UCSD-AML1 (cell line): Measurements from ENCODE around the gene DAP.
"Not testable (repeated sequence)": the region's sequence is repeated elsewhere in the genome, so short reads cannot be mapped to it uniquely, and the experiment has no call there.

Source experiments
- DNase-seq: peaks from one replicate; lab custom pipeline; 2025; ENCODE audit not compliant: unreplicated experiment; lab: John Stamatoyannopoulos, UW

DAP gene

DNA sequence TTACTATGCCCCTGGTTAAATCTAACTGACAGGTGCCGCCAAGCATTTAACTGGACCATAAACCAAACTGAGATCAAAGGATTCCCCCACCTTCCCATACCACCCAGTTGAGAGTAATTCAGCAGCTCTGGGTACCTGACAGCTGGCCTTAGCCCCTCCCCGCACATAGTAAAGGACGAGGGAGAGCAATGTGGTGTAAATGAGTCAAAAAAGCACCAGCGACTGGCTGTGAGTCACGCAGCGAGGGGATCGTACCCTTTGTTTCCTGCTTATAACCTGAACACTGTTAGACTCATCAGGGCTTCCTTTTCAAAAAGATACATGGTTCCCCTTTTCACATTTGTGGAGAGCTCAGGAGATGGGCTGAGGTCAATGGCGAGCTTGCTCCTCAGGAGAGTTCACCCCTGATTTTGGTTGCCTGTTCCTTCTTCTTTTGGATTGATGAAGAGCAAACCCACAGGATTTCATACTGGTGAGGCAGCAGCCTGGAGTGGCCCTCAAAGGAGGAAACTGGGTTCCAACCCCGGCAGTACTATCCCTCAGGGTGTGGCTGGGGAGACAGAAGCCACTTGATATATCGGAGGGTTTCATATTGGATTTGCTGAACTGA is 125.7 kb downstream of the DAP start:
- DNase-seq = peak; percentile 39

DNA sequence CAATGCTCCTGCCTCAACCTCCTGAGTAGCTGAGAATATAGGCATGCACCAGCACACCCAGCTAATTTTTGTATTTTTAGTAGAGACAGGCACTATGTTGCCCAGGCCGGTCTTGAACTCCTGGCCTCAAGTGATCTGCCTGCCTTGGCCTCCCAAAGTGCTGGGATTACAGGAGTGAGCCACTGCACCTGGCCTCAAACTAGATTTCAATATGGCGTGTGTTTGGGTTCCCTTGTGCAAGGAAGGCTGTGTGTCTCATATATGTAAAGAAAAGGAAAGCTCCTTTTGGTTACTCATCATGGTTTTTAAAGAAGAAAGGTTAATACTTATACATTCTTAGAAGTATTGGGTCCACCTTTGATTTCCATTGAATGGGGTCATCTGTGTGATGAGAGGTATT is 126.5 kb downstream of the DAP start:
- DNase-seq = no peak

- DNase-seq = no peak
Observed at GRCh38 chr5:10634050-10634449, 127.0 kb downstream of the DAP start.

DNA sequence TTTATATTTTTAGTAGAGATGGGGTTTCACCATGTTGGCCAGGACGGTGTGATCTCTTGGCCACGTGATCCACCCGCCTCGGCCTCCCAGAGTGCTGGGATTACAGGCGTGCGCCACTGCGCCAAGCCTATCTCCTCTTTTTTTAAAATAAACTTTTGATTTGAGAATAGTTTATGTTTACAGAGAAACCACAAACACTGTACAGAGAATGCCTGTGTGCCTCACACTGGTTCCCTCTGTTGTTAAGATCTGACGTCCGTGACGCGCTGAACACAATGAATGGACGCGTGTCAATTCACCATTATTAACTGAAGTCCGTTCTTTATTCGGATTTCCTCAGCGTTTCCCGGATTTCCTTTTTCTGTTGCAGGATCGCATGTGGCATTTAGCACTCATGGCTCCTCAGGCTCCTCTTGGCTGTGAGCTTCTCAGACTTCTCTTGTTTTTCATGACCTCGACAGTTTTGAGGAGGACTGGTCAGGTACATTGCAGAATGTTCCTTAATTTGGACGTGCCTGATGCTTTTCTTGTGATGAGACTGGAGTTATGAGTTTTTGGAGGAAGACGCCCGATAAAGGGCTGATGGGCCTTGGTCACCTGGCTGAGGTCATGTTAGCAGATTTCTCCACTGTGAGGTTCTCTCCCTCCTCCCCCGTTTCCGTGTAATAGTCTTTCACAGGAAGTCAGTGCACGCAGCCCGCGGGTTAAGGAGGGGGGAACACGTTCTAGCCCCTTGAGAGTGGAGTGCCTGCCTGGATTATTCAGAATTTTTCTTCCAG is 127.6 kb downstream of the DAP start:
- DNase-seq = peak; percentile 27

- DNase-seq = peak; percentile 63
Observed at GRCh38 chr5:10632110-10632761, 128.8 kb downstream of the DAP start.

- no peak for DNase-seq
Observed at GRCh38 chr5:10631316-10631996, 129.6 kb downstream of the DAP start.

DNA sequence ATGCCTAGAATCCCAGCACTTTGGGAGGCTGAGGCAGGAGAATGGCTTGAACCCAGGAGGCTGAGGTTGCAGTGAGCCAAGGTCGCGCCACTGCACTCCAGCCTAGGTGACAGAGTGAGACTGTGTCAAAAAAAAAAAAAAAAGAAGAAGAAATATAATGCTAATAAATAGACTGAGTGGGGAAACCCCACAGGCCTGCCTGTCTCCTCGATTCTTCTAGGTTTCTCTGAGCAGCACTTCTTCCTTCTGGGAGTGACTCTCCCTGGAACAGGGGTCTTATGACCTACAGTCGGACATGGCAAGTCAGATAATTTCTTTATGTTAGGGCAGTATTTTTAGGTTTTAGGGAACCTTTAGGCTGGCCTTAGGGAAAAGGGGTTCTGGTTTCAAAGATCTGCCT is 130.3 kb downstream of the DAP start:
- DNase-seq = not testable (repeated sequence)

- DNase-seq = no peak
Observed at GRCh38 chr5:10630126-10630525, 130.9 kb downstream of the DAP start.

- DNase-seq = no peak
Observed at GRCh38 chr5:10629682-10630081, 131.4 kb downstream of the DAP start.
